Bronchial epithelial cell (primary cell): ENCODE results near the gene PEPD. TPM values are rescaled to one million over a fixed set of nuclear protein-coding genes. Genes with fewer than 3 reads are reported as not detected.

Source experiments
- DNase-seq: peaks from one replicate; pipeline ENCODE4 v3.0.0-alpha.2; 2010; ENCODE audit warnings: low read depth
- FAIRE-seq: peaks from 2 replicates; lab custom pipeline; 2011; peaks lifted over from hg19 to GRCh38; lab: Jason Lieb, UNC
- H3K27me3 ChIP-seq: 2 replicates; pipeline ENCODE4 v1.5.1; 2011; ENCODE audit warnings: low read length; ENCODE audit not compliant: control insufficient read depth, insufficient read depth
- H3K36me3 ChIP-seq: 2 replicates; pipeline ENCODE4 v1.5.1; 2011; ENCODE audit warnings: low read length; ENCODE audit not compliant: control insufficient read depth, insufficient read depth
- H3K4me3 ChIP-seq: 2 replicates; pipeline ENCODE4 v1.5.1; 2011; ENCODE audit warnings: mild to moderate bottlenecking, low read depth, low read length, control low read depth
- CTCF ChIP-seq: IDR thresholded peaks from 2 replicates; pipeline ENCODE4 v1.5.1; 2011; ENCODE audit warnings: mild to moderate bottlenecking, moderate library complexity, low read length, control low read depth, inconsistent platforms; ENCODE audit not compliant: insufficient read depth, severe bottlenecking
- total RNA-seq: library from RNA; depleted of rRNA; stranded (reverse); fragments of >200 nt; gene quantifications from 2 replicates; pipeline ENCODE4 v1.2.1, GENCODE V29; 2014

The PEPD gene
- total RNA-seq, 1 donor from 2014 or later = 35.8 TPM

- H3K27me3 ChIP-seq = no peaks in the 10 kb centered on the region
- FAIRE-seq (no peak), DNase-seq (no peak)
- no peak for TF ChIP-seq CTCF
- no peaks in the 10 kb centered on the region for H3K36me3 ChIP-seq
- H3K4me3 ChIP-seq = no peak overlapping the region
Measured at GRCh38 chr19:33465371-33465770, 56.2 kb downstream of the PEPD start.

- H3K36me3 ChIP-seq = no peaks in the 10 kb centered on the region
- TF ChIP-seq CTCF = no peak
- FAIRE-seq (no peak), DNase-seq (no peak)
- H3K27me3 ChIP-seq = no peaks in the 10 kb centered on the region
- H3K4me3 ChIP-seq = no peak overlapping the region
Measured at GRCh38 chr19:33464733-33465115, 56.9 kb downstream of the PEPD start.

GRCh38 chr19:33464010-33464732 is 57.4 kb downstream of the PEPD start:
- no peak for TF ChIP-seq CTCF
- no peak for DNase-seq
- FAIRE-seq = no peak

GRCh38 chr19:33463199-33463598 is 58.4 kb downstream of the PEPD start:
- TF ChIP-seq CTCF = no peak
- Histone ChIP-seq H3K36me3 (no peaks in the 10 kb centered on the region), H3K4me3 (no peak overlapping the region), H3K27me3 (no peaks in the 10 kb centered on the region)
- FAIRE-seq (peak; percentile 7), DNase-seq (no peak)

More at GRCh38 chr19:33464010-33464732, 57.4 kb downstream of the PEPD start:
- Histone ChIP-seq H3K4me3 (no peak overlapping the region), H3K36me3 (no peaks in the 10 kb centered on the region), H3K27me3 (no peaks in the 10 kb centered on the region)

- FAIRE-seq (no peak), DNase-seq (no peak)
- Histone ChIP-seq H3K36me3 (no peaks in the 10 kb centered on the region), H3K27me3 (no peaks in the 10 kb centered on the region), H3K4me3 (no peak overlapping the region)
- no peak for TF ChIP-seq CTCF
Measured at GRCh38 chr19:33462112-33462791, 59.3 kb downstream of the PEPD start.
